ENCODE measurements around the gene KRTAP24-1. TPM values are rescaled to one million over a fixed set of nuclear protein-coding genes. Genes with fewer than 3 reads are reported as not detected.

KRTAP24-1 gene
- total RNA-seq: not detected
- long read RNA-seq: 0 reads

- no peaks in the 10 kb centered on the region for H3K27me3 ChIP-seq
- DNase-seq (no peak), ATAC-seq (no peak)
- TF ChIP-seq, protein P1, sequence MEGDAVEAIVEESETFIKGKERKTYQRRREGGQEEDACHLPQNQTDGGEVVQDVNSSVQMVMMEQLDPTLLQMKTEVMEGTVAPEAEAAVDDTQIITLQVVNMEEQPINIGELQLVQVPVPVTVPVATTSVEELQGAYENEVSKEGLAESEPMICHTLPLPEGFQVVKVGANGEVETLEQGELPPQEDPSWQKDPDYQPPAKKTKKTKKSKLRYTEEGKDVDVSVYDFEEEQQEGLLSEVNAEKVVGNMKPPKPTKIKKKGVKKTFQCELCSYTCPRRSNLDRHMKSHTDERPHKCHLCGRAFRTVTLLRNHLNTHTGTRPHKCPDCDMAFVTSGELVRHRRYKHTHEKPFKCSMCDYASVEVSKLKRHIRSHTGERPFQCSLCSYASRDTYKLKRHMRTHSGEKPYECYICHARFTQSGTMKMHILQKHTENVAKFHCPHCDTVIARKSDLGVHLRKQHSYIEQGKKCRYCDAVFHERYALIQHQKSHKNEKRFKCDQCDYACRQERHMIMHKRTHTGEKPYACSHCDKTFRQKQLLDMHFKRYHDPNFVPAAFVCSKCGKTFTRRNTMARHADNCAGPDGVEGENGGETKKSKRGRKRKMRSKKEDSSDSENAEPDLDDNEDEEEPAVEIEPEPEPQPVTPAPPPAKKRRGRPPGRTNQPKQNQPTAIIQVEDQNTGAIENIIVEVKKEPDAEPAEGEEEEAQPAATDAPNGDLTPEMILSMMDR (IDR thresholded peaks at IDR 0.05): no peak
- H3K4me1 ChIP-seq: no peaks in the 10 kb centered on the region
- no peak within 1 kb of the TSS for H3K4me3 ChIP-seq
- H3K27ac ChIP-seq: no peak within 1 kb of the TSS
- intact Hi-C loops (cut with DNase I): no loop called here
- no peaks in the 10 kb centered on the region for H3K9me3 ChIP-seq
- no peaks in the 10 kb centered on the region for H3K36me3 ChIP-seq
Observed at GRCh38 chr21:30282850-30283249, at the start of gene KRTAP24-1. KRTAP24-1 (minus strand) TSS chr21:30282950; CDS start chr21:30282932, 18 bp downstream.

GRCh38 chr21:30329203-30329875, 46.6 kb upstream of the KRTAP24-1 start:
- Histone ChIP-seq H3K36me3 (no peaks in the 10 kb centered on the region), H3K4me3 (no peak overlapping the region), H3K4me1 (no peaks in the 10 kb centered on the region), H3K9me3 (no peaks in the 10 kb centered on the region), H3K27me3 (no peaks in the 10 kb centered on the region), H3K27ac (no peak overlapping the region)
- DNase-seq (no peak), ATAC-seq (no peak)
- intact Hi-C loops (cut with DNase I): no loop called here
- TF ChIP-seq, protein P1 (IDR thresholded peaks at IDR 0.05): no peak

DNA sequence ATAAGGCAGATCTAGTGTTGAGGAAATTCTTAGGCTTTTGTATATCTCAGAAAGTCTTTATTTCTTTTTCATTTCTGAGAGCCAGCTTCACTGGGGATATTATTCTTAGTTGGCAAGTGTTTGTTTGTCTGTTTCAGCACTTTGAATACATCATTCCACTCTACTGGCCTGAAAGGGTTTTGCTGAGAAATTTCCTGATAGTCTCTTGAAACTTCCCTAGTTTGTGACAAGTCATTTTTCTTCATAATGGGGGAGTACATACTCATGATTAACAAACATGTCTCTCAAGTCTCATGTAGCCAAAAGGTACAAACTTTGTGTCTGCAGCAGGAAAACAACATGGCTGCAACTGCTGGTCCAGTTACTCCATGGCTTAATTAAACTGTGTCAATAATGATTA, 43.6 kb upstream of the KRTAP24-1 start:
- no peaks in the 10 kb centered on the region for H3K27me3 ChIP-seq
- H3K36me3 ChIP-seq: no peaks in the 10 kb centered on the region
- intact Hi-C loops (cut with DNase I): no loop called here
- no peak overlapping the region for H3K27ac ChIP-seq
- no peak for DNase-seq
- H3K4me3 ChIP-seq: no peak overlapping the region
- no peak for ATAC-seq
- no peaks in the 10 kb centered on the region for H3K4me1 ChIP-seq
- TF ChIP-seq, protein P1 (IDR thresholded peaks at IDR 0.05): no peak
- H3K9me3 ChIP-seq: no peaks in the 10 kb centered on the region

GRCh38 chr21:30320215-30320614, 37.5 kb upstream of the KRTAP24-1 start, which contains the start of gene KRTAP26-1:
KRTAP26-1 (minus strand) TSS chr21:30320315; CDS start chr21:30320035, 280 bp downstream.
- intact Hi-C loops (cut with DNase I): no loop called here
- no peak within 1 kb of the TSS for H3K27ac ChIP-seq
- no peaks in the 10 kb centered on the region for H3K9me3 ChIP-seq
- H3K4me3 ChIP-seq: no peak within 1 kb of the TSS
- H3K27me3 ChIP-seq: no peaks in the 10 kb centered on the region
- no peaks in the 10 kb centered on the region for H3K4me1 ChIP-seq
- ATAC-seq (no peak), DNase-seq (no peak)
- H3K36me3 ChIP-seq: no peaks in the 10 kb centered on the region
- TF ChIP-seq, protein P1 (IDR thresholded peaks at IDR 0.05): no peak

GRCh38 chr21:30315701-30316100, 33.0 kb upstream of the KRTAP24-1 start:
- Histone ChIP-seq H3K4me1 (no peaks in the 10 kb centered on the region), H3K4me3 (no peak overlapping the region), H3K9me3 (no peaks in the 10 kb centered on the region), H3K27me3 (no peaks in the 10 kb centered on the region), H3K27ac (no peak overlapping the region), H3K36me3 (no peaks in the 10 kb centered on the region)
- TF ChIP-seq, protein P1 (IDR thresholded peaks at IDR 0.05): no peak
- no peak for DNase-seq
- no peak for ATAC-seq
- intact Hi-C loops (cut with DNase I): no loop called here

All from upper lobe of right lung (tissue), 1 donor.